RWPE2 (cell line): ENCODE results near the gene NUBP2.

ENCODE experiments used
- ATAC-seq: fragments of 200-7000 bp; cut with Tn5 transposase; 3 replicates; pipeline ENCODE4 v1.9.1; 2021; ENCODE audit warnings: low read depth
- DNase-seq: peaks from one replicate; pipeline ENCODE4 v3.0.0-alpha.2; 2020; ENCODE audit warnings: low spot score
- H3K27ac ChIP-seq: fragments of 450-650 bp; 2 replicates; pipeline ENCODE4 v1.5.1; 2017; ENCODE audit warnings: mild to moderate bottlenecking; ENCODE audit not compliant: poor library complexity, severe bottlenecking
- H3K27me3 ChIP-seq: fragments of 250-450 bp; sonication (Bioruptor Pico); 2 replicates; pipeline ENCODE4 v1.5.1; 2021; ENCODE audit warnings: mild to moderate bottlenecking, moderate library complexity; ENCODE audit not compliant: insufficient read depth, poor library complexity, severe bottlenecking
- H3K36me3 ChIP-seq: fragments of 250-450 bp; sonication (Bioruptor Pico); 2 replicates; pipeline ENCODE4 v1.5.1; 2020; ENCODE audit warnings: low read depth, mild to moderate bottlenecking, moderate library complexity
- H3K4me1 ChIP-seq: fragments of 250-450 bp; sonication (Bioruptor Pico); 2 replicates; pipeline ENCODE4 v1.5.1; 2021; ENCODE audit warnings: mild to moderate bottlenecking, moderate library complexity; ENCODE audit not compliant: insufficient read depth, poor library complexity, severe bottlenecking
- H3K4me3 ChIP-seq: fragments of 250-450 bp; sonication (Bioruptor Pico); 2 replicates; pipeline ENCODE4 v1.5.1; 2021; ENCODE audit warnings: mild to moderate bottlenecking, moderate library complexity; ENCODE audit not compliant: severe bottlenecking
- H3K9me3 ChIP-seq: fragments of 250-450 bp; sonication (Bioruptor Pico); 2 replicates; pipeline ENCODE4 v1.5.1; 2021; ENCODE audit warnings: mild to moderate bottlenecking, moderate library complexity; ENCODE audit not compliant: severe bottlenecking
- CTCF ChIP-seq: fragments of 450-650 bp; IDR thresholded peaks from one replicate; pipeline ENCODE4 v1.5.1; 2017; ENCODE audit warnings: mild to moderate bottlenecking, moderate library complexity; ENCODE audit not compliant: poor library complexity, severe bottlenecking

The NUBP2 gene

GRCh38 chr16:1749152-1750117 is 33.3 kb upstream of the NUBP2 start:
- peaks cover 45% of the 10 kb centered on the region for H3K36me3 ChIP-seq
- no peak overlapping the region for H3K4me3 ChIP-seq
- H3K4me1 ChIP-seq = peaks cover 23% of the 10 kb centered on the region
- DNase-seq (no peak), ATAC-seq (no peak)
- H3K27me3 ChIP-seq = no peaks in the 10 kb centered on the region
- no peak for TF ChIP-seq CTCF
- H3K9me3 ChIP-seq = no peaks in the 10 kb centered on the region
- no peak overlapping the region for H3K27ac ChIP-seq

- Histone ChIP-seq H3K36me3 (peaks cover 46% of the 10 kb centered on the region), H3K27ac (no peak overlapping the region), H3K27me3 (no peaks in the 10 kb centered on the region), H3K4me3 (no peak overlapping the region), H3K9me3 (no peaks in the 10 kb centered on the region), H3K4me1 (peaks cover 12% of the 10 kb centered on the region)
- TF ChIP-seq CTCF = no peak
- no peak for DNase-seq
- ATAC-seq = no peak
These were observed 30.8 kb upstream of the NUBP2 start for GRCh38 chr16:1751946-1752345.

GRCh38 chr16:1752853-1753252 is 29.9 kb upstream of the NUBP2 start:
- Histone ChIP-seq H3K4me3 (no peak overlapping the region), H3K36me3 (peaks cover 41% of the 10 kb centered on the region), H3K4me1 (peaks cover 10% of the 10 kb centered on the region), H3K27me3 (no peaks in the 10 kb centered on the region), H3K9me3 (no peaks in the 10 kb centered on the region), H3K27ac (no peak overlapping the region)
- ATAC-seq (no peak), DNase-seq (no peak)
- TF ChIP-seq CTCF = no peak

- Histone ChIP-seq H3K27me3 (no peaks in the 10 kb centered on the region), H3K27ac (no peak overlapping the region), H3K36me3 (peaks cover 41% of the 10 kb centered on the region), H3K4me3 (no peak overlapping the region), H3K9me3 (no peaks in the 10 kb centered on the region), H3K4me1 (peaks cover 10% of the 10 kb centered on the region)
- ATAC-seq (no peak), DNase-seq (no peak)
- no peak for TF ChIP-seq CTCF
These were observed 28.6 kb upstream of the NUBP2 start for GRCh38 chr16:1754204-1754603.
